Lower leg skin (tissue), 4 donors: ENCODE data around the gene CHAT. TPM values are rescaled to one million over a fixed set of nuclear protein-coding genes. Genes with fewer than 3 reads are reported as not detected.

Experiments used
- DNase-seq, 2 donors: peaks; one replicate each; pipeline ENCODE4 v3.0.0-alpha.2; 2019; ENCODE audit warnings: low spot score in 2 of 2
- H3K4me3 ChIP-seq: fragments of 200-600 bp; sonication (generic); 2 replicates; pipeline ENCODE4 v1.5.1; 2017; ENCODE audit warnings: mild to moderate bottlenecking, low read depth; ENCODE audit not compliant: poor library complexity, severe bottlenecking
- CTCF ChIP-seq, 3 donors: fragments of 450-650 bp; IDR thresholded peaks; one replicate each; pipeline ENCODE4 v1.5.1; 2016; ENCODE audit warnings: antibody characterized with exemption in 3 of 3, mild to moderate bottlenecking in 3 of 3, moderate library complexity in 2 of 3
- POLR2A ChIP-seq, 2 donors: fragments of 450-650 bp; IDR thresholded peaks; one replicate each; pipeline ENCODE4 v1.6.1; 2016 to 2017; ENCODE audit warnings: antibody characterized with exemption in 2 of 2, mild to moderate bottlenecking in 1 of 2, moderate library complexity in 1 of 2
- WGBS, 2 donors: methylation state at CpG; one replicate each; pipeline ENCODE4 v1.1.5; 2018; 5-methylcytosine and 5-hydroxymethylcytosine counted together
- intact Hi-C: fragments of 100-400 bp; cut with DNase I; formaldehyde crosslinking; loops from one replicate; pipeline ENCODE4 v1.15.0; 2023; ENCODE audit warnings: low total_unique reads
- total RNA-seq, 4 donors: library from RNA; depleted of rRNA; stranded (reverse); fragments of >200 nt; gene quantifications; one replicate each; pipeline ENCODE4 v1.1.0, GENCODE V29; 2016

CHAT gene
- total RNA-seq, 4 donors from 2014 or later = not detected

- DNase-seq = peak; percentile 10 to 81
- no peak overlapping the region for H3K4me3 ChIP-seq
- TF ChIP-seq POLR2A (IDR thresholded peaks at IDR 0.05) = no peak
- TF ChIP-seq CTCF (IDR thresholded peaks at IDR 0.05) = no peak
- intact Hi-C loops = no loop called here
- 79 to 81% methylated on average over 15 of the region's 15 CpGs for WGBS, 2 donors
These were observed 38.8 kb downstream of the CHAT start for GRCh38 chr10:49652421-49653272.

GRCh38 chr10:49653273-49653929, 39.6 kb downstream of the CHAT start:
- intact Hi-C loops = no loop called here
- 74 to 77% methylated on average over 8 to 11 of the region's 11 CpGs for WGBS, 2 donors
- DNase-seq = no peak
- TF ChIP-seq CTCF (IDR thresholded peaks at IDR 0.05) (no peak), POLR2A (IDR thresholded peaks at IDR 0.05) (no peak)
- H3K4me3 ChIP-seq = no peak overlapping the region

- 55 to 68% methylated on average over 5 of the region's 5 CpGs for WGBS, 2 donors
- TF ChIP-seq POLR2A (IDR thresholded peaks at IDR 0.05) = no peak
- TF ChIP-seq CTCF (IDR thresholded peaks at IDR 0.05) = no peak
- no peak overlapping the region for H3K4me3 ChIP-seq
- intact Hi-C loops = no loop called here
- peak in 1 of 2 donors; percentile 10 for DNase-seq
These were observed 40.3 kb downstream of the CHAT start for GRCh38 chr10:49654036-49654693.

GRCh38 chr10:49655099-49655498, 41.3 kb downstream of the CHAT start:
- H3K4me3 ChIP-seq = no peak overlapping the region
- DNase-seq = peak in 1 of 2 donors; percentile 81
- TF ChIP-seq POLR2A (IDR thresholded peaks at IDR 0.05) = no peak
- TF ChIP-seq CTCF (IDR thresholded peaks at IDR 0.05) = no peak
- intact Hi-C loops = no loop called here
- 82 to 85% methylated on average over 18 of the region's 18 CpGs for WGBS, 2 donors

GRCh38 chr10:49656845-49657493, 43.1 kb downstream of the CHAT start:
- TF ChIP-seq POLR2A (IDR thresholded peaks at IDR 0.05) = no peak
- TF ChIP-seq CTCF (IDR thresholded peaks at IDR 0.05) = no peak
- WGBS, 2 donors = 53 to 70% methylated on average over 9 of the region's 9 CpGs
- DNase-seq = no peak
- intact Hi-C loops = no loop called here
- H3K4me3 ChIP-seq = no peak overlapping the region
